CD4-positive, CD25-positive, alpha-beta regulatory T cell (primary cell): ENCODE results near the gene CDH26. TPM values are rescaled to one million over a fixed set of nuclear protein-coding genes. Genes with fewer than 3 reads are reported as not detected.
"Not testable (repeated sequence)": the region's sequence is repeated elsewhere in the genome, so short reads cannot be mapped to it uniquely, and the experiment has no call there.

Experiments
- ATAC-seq, 2 donors: fragments of 150-1000 bp; cut with Tn5 transposase; one replicate each; pipeline ENCODE4 v1.10.0; 2021; ENCODE audit warnings: low read depth in 2 of 2, moderate number of reproducible peaks in 2 of 2, moderate library complexity in 1 of 2
- DNase-seq, 3 donors: peaks; one replicate each; pipeline versions ENCODE4 v3.0.0 to v3.0.0-alpha.2; 2012 to 2022; ENCODE audit warnings: mixed read lengths in 1 of 3
- H3K27ac ChIP-seq: one replicate; pipeline ENCODE4 v1.7.0; 2013; ENCODE audit warnings: mild to moderate bottlenecking, low read length; ENCODE audit not compliant: insufficient read depth, poor library complexity, severe bottlenecking
- H3K27me3 ChIP-seq: one replicate; pipeline ENCODE4 v1.7.0; 2013; ENCODE audit warnings: low read length; ENCODE audit not compliant: control insufficient read depth, insufficient read depth
- H3K36me3 ChIP-seq: one replicate; pipeline ENCODE4 v1.7.0; 2013; ENCODE audit warnings: mild to moderate bottlenecking, low read length, moderate library complexity; ENCODE audit not compliant: control insufficient read depth, insufficient read depth
- H3K4me1 ChIP-seq: 2 replicates; pipeline ENCODE4 v1.7.0; 2013; ENCODE audit warnings: mild to moderate bottlenecking, low read length; ENCODE audit not compliant: insufficient read depth, control insufficient read depth, poor library complexity, severe bottlenecking
- H3K4me3 ChIP-seq: one replicate; pipeline ENCODE4 v1.7.0; 2013; ENCODE audit warnings: low read depth, mild to moderate bottlenecking, low read length, moderate library complexity
- H3K9me3 ChIP-seq, 2 experiments: 1 replicate in 1 of 2; 2 replicates in 1 of 2; pipeline ENCODE4 v1.7.0; 2013; ENCODE audit warnings: low read length in 2 of 2, mild to moderate bottlenecking in 1 of 2, moderate library complexity in 1 of 2; ENCODE audit not compliant: control insufficient read depth in 2 of 2
- H3K27ac Mint-ChIP-seq, 3 donors: one replicate each; pipeline ENCODE4 v1.8.0; 2020 to 2022; ENCODE audit warnings: mild to moderate bottlenecking in 3 of 3, mixed read lengths in 3 of 3, moderate library complexity in 2 of 3
- H3K27me3 Mint-ChIP-seq: one replicate; pipeline ENCODE4 v1.8.0; 2022; ENCODE audit warnings: mild to moderate bottlenecking, mixed read lengths
- H3K36me3 Mint-ChIP-seq: one replicate; pipeline ENCODE4 v1.8.0; 2020; ENCODE audit warnings: mixed read lengths
- H3K4me1 Mint-ChIP-seq, 4 donors: one replicate each; pipeline ENCODE4 v1.8.0; 2020 to 2022; ENCODE audit warnings: mixed read lengths in 4 of 4, mild to moderate bottlenecking in 1 of 4
- H3K4me3 Mint-ChIP-seq, 4 donors: one replicate each; pipeline ENCODE4 v1.8.0; 2020 to 2022; ENCODE audit warnings: mild to moderate bottlenecking in 4 of 4, mixed read lengths in 4 of 4, moderate library complexity in 3 of 4
- H3K9me3 Mint-ChIP-seq, 7 donors: one replicate each; pipeline ENCODE4 v1.8.0; 2020 to 2022; ENCODE audit warnings: mixed read lengths in 7 of 7, mild to moderate bottlenecking in 3 of 7, moderate library complexity in 2 of 7
- polyA plus RNA-seq, 4 donors: library from polyadenylated mRNA; unstranded; fragments of 300-500 nt; fragmentation: Illumina TruSeq; gene quantifications; one replicate each; pipeline ENCODE4 v1.2.3, GENCODE V29; 2021
- total RNA-seq: library from RNA; stranded (reverse); gene quantifications from one replicate; pipeline ENCODE4 v1.2.3, GENCODE V29; 2022

The CDH26 gene
- total and polyA plus RNA-seq, 5 donors from 2014 or later, result 0.24 to 1.0 (median 0.31) TPM; not detected in 2

DNA sequence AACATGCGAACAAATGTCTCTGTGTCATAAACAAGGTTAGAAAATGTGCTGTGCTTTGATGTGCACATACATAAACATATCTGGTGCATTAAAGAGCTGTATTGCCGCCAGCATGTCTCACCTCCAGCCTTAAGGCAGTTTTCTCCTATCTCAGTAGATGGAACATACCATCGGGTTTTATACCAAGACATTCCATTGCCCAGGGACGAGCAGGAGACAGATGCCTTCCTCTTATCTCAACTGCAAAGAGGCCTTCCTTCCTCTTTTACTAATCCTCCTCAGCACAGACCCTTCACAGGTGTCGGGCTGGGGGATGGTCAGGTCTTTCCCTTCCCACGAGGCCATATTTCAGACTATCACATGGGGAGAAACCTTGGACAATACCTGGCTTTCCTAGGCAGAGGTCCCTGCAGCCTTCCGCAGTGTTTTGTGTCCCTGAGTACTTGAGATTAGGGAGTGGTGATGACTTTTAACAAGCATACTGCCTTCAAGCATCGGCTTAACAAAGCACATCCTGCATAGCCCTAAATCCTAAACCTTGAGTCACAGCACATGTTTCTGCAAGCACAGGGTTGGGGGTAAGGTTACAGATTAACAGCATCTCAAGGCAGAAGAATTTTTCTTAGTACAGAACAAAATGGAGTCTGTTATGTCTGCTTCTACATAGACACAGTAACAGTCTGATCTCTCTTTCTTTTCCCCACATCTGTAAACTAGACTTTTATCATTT, 83.4 kb downstream of the CDH26 start:
- H3K9me3 ChIP-seq, ATAC-seq, H3K9me3 Mint-ChIP-seq, H3K4me3 Mint-ChIP-seq, H3K27ac ChIP-seq, H3K4me1 ChIP-seq, H3K36me3 ChIP-seq, H3K27ac Mint-ChIP-seq, H3K4me1 Mint-ChIP-seq, DNase-seq, H3K36me3 Mint-ChIP-seq, H3K27me3 ChIP-seq, H3K4me3 ChIP-seq: not testable (repeated sequence)
- peaks cover 15% of the 10 kb centered on the region for H3K27me3 Mint-ChIP-seq

- Histone ChIP-seq H3K9me3 (no peaks in the 10 kb centered on the region), H3K4me1 (no peaks in the 10 kb centered on the region), H3K27me3 (peaks cover 5% of the 10 kb centered on the region), H3K36me3 (no peaks in the 10 kb centered on the region), H3K27ac (no peak overlapping the region), H3K4me3 (no peak overlapping the region)
- H3K36me3 Mint-ChIP-seq, result no peaks in the 10 kb centered on the region
- no peak for ATAC-seq
- H3K9me3 Mint-ChIP-seq, result peaks cover 0 to 2% (median 0%) of the 10 kb centered on the region in 7 donors
- DNase-seq, result no peak
- H3K27ac Mint-ChIP-seq, result no peak overlapping the region
- H3K4me3 Mint-ChIP-seq, result no peak overlapping the region
- no peaks in the 10 kb centered on the region for H3K4me1 Mint-ChIP-seq
- peaks cover 15% of the 10 kb centered on the region for H3K27me3 Mint-ChIP-seq
Observed at GRCh38 chr20:60043435-60043834, 85.2 kb downstream of the CDH26 start.

GRCh38 chr20:60046011-60046413, 87.8 kb downstream of the CDH26 start:
- H3K4me1 ChIP-seq, result no peaks in the 10 kb centered on the region
- DNase-seq, result no peak
- no peaks in the 10 kb centered on the region for H3K4me1 Mint-ChIP-seq
- no peaks in the 10 kb centered on the region for H3K36me3 Mint-ChIP-seq
- H3K9me3 Mint-ChIP-seq, result peaks cover 0 to 2% (median 0%) of the 10 kb centered on the region in 7 donors
- H3K27ac ChIP-seq, result no peak overlapping the region
- H3K4me3 Mint-ChIP-seq, result no peak overlapping the region
- peaks cover 5% of the 10 kb centered on the region for H3K27me3 Mint-ChIP-seq
- no peaks in the 10 kb centered on the region for H3K36me3 ChIP-seq
- no peak overlapping the region for H3K27ac Mint-ChIP-seq
- H3K4me3 ChIP-seq, result no peak overlapping the region
- no peaks in the 10 kb centered on the region for H3K9me3 ChIP-seq
- H3K27me3 ChIP-seq, result peaks cover 5% of the 10 kb centered on the region
- ATAC-seq, result no peak

DNA sequence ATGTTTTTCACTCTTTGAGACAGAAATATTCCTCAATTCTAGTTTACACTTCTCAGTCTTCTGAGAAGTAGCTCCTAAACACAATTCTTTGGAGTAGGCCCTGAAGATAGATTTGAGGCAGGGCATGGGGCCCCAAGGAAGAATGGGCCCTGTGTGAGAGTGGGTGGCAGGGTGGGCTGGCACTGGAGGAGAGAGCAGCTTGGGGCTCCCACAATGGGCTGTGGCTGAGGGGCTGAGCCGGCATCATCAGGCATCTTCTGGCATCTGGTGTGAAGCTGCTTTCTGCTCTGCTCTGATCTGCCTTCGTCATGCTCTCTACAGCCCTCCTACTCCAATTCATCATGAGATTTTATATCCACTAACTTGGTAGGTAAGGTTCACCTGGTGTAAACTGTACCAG, 88.2 kb downstream of the CDH26 start:
- H3K9me3 Mint-ChIP-seq, result peaks cover 0 to 2% (median 0%) of the 10 kb centered on the region in 7 donors
- no peak overlapping the region for H3K27ac Mint-ChIP-seq
- no peak overlapping the region for H3K4me3 Mint-ChIP-seq
- H3K27ac ChIP-seq, result no peak overlapping the region
- DNase-seq, result no peak
- H3K36me3 ChIP-seq, result no peaks in the 10 kb centered on the region
- peaks cover 5% of the 10 kb centered on the region for H3K27me3 Mint-ChIP-seq
- no peak for ATAC-seq
- no peaks in the 10 kb centered on the region for H3K36me3 Mint-ChIP-seq
- no peaks in the 10 kb centered on the region for H3K4me1 Mint-ChIP-seq
- H3K4me3 ChIP-seq, result no peak overlapping the region
- peaks cover 5% of the 10 kb centered on the region for H3K27me3 ChIP-seq
- no peaks in the 10 kb centered on the region for H3K9me3 ChIP-seq
- no peaks in the 10 kb centered on the region for H3K4me1 ChIP-seq

- Mint-ChIP-seq H3K4me3 (no peak overlapping the region), H3K36me3 (no peaks in the 10 kb centered on the region), H3K27me3 (peaks cover 4% of the 10 kb centered on the region), H3K27ac (no peak overlapping the region), H3K4me1 (no peaks in the 10 kb centered on the region), H3K9me3 (peaks cover 0 to 2% (median 0%) of the 10 kb centered on the region in 7 donors)
- Histone ChIP-seq H3K4me3 (no peak overlapping the region), H3K9me3 (no peaks in the 10 kb centered on the region), H3K27ac (no peak overlapping the region), H3K4me1 (no peaks in the 10 kb centered on the region), H3K27me3 (peaks cover 5% of the 10 kb centered on the region), H3K36me3 (no peaks in the 10 kb centered on the region)
- no peak for DNase-seq
- ATAC-seq, result no peak
Observed at GRCh38 chr20:60046860-60047259, 88.6 kb downstream of the CDH26 start.

DNA sequence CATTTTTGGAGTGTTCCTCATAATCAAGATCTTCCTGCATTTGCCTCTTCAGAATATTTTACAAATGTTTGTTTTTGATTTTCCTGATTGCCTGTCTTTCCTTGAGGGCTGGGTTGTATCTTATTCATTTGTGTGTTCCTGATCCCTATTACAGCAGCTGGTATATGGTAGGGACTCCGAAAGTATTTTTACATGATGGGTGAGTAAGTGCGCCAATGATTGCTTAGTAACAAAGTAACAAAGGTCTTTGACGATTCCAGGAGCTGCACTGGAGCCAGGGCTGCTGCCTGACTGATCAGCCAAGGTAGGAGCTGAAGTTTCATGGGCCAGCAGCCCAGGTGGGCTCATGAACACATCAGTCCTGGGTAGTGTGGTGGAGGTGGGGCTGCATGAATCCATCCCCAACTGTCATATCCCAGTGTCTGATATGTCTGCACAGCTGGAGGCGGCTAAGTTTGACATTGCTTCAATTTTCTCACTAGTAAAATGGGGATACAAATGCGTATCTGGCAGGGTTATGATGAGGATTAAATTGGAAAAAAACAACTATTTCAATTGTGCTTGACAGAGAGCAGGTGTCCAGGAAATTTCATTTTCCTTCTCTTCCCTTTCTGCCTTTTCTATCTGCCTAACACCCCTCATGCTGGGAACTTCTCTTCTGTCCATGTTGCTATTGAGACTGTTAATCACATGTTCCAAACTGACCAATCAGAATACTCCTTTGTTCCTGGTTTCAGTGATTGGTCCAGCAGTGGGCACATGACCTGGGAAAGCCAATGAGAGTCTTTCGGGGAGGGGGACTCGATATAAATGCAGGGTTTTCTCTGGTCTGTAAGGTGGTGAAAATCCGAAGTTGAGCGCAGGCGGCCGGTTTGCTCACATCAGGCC, 90.7 kb downstream of the CDH26 start:
- H3K4me1 Mint-ChIP-seq, result peaks cover 0 to 6% (median 1%) of the 10 kb centered on the region in 4 donors
- no peaks in the 10 kb centered on the region for H3K27me3 Mint-ChIP-seq
- H3K4me1 ChIP-seq, result no peaks in the 10 kb centered on the region

GRCh38 chr20:60049601-60050000, 91.4 kb downstream of the CDH26 start:
- H3K4me3 ChIP-seq, result no peak overlapping the region
- no peak overlapping the region for H3K4me3 Mint-ChIP-seq
- DNase-seq (no peak), ATAC-seq (no peak)
- H3K36me3 ChIP-seq, result no peaks in the 10 kb centered on the region
- H3K27ac ChIP-seq, result no peak overlapping the region
- H3K4me1 ChIP-seq, result peaks cover under 1% of the 10 kb centered on the region
- H3K27me3 Mint-ChIP-seq, result no peaks in the 10 kb centered on the region
- H3K9me3 ChIP-seq, result no peaks in the 10 kb centered on the region
- H3K27ac Mint-ChIP-seq, result no peak overlapping the region
- peaks cover 0 to 2% (median 0%) of the 10 kb centered on the region in 7 donors for H3K9me3 Mint-ChIP-seq
- H3K4me1 Mint-ChIP-seq, result peaks cover 0 to 9% (median 2%) of the 10 kb centered on the region in 4 donors
- no peaks in the 10 kb centered on the region for H3K36me3 Mint-ChIP-seq
- peaks cover 2% of the 10 kb centered on the region for H3K27me3 ChIP-seq

More for the DNA sequence above, 90.7 kb downstream of the CDH26 start:
- no peak overlapping the region for H3K27ac ChIP-seq
- ATAC-seq (no peak), DNase-seq (no peak)
- Mint-ChIP-seq H3K4me3 (peak overlapping the region in 1 of 4 donors; percentile 17), H3K36me3 (no peaks in the 10 kb centered on the region), H3K27ac (no peak overlapping the region), H3K9me3 (peaks cover 0 to 2% (median 0%) of the 10 kb centered on the region in 7 donors)
- H3K4me3 ChIP-seq, result no peak overlapping the region
- H3K27me3 ChIP-seq, result peaks cover 5% of the 10 kb centered on the region
- no peaks in the 10 kb centered on the region for H3K9me3 ChIP-seq
- H3K36me3 ChIP-seq, result no peaks in the 10 kb centered on the region
